ENCODE measurements around the gene SLIT3.

GRCh38 chr5:168893283-168893682 is 407.7 kb downstream of the SLIT3 start:
- TF ChIP-seq, protein P1, sequence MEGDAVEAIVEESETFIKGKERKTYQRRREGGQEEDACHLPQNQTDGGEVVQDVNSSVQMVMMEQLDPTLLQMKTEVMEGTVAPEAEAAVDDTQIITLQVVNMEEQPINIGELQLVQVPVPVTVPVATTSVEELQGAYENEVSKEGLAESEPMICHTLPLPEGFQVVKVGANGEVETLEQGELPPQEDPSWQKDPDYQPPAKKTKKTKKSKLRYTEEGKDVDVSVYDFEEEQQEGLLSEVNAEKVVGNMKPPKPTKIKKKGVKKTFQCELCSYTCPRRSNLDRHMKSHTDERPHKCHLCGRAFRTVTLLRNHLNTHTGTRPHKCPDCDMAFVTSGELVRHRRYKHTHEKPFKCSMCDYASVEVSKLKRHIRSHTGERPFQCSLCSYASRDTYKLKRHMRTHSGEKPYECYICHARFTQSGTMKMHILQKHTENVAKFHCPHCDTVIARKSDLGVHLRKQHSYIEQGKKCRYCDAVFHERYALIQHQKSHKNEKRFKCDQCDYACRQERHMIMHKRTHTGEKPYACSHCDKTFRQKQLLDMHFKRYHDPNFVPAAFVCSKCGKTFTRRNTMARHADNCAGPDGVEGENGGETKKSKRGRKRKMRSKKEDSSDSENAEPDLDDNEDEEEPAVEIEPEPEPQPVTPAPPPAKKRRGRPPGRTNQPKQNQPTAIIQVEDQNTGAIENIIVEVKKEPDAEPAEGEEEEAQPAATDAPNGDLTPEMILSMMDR (IDR thresholded peaks at IDR 0.05), result no peak
- TF ChIP-seq POLR2A (IDR thresholded peaks at IDR 0.05) (no peak), POLR2AphosphoS5 (IDR thresholded peaks at IDR 0.05) (no peak)
